HG03280 (cell line): ENCODE data around the gene ARMH3.

Experiments
- ATAC-seq: cut with Tn5 transposase; IDR thresholded peaks from one replicate; pipeline ENCODE4 v1.9.1; 2021; ENCODE audit warnings: mild to moderate bottlenecking, moderate library complexity; ENCODE audit not compliant: unreplicated experiment

Gene ARMH3, protein sequence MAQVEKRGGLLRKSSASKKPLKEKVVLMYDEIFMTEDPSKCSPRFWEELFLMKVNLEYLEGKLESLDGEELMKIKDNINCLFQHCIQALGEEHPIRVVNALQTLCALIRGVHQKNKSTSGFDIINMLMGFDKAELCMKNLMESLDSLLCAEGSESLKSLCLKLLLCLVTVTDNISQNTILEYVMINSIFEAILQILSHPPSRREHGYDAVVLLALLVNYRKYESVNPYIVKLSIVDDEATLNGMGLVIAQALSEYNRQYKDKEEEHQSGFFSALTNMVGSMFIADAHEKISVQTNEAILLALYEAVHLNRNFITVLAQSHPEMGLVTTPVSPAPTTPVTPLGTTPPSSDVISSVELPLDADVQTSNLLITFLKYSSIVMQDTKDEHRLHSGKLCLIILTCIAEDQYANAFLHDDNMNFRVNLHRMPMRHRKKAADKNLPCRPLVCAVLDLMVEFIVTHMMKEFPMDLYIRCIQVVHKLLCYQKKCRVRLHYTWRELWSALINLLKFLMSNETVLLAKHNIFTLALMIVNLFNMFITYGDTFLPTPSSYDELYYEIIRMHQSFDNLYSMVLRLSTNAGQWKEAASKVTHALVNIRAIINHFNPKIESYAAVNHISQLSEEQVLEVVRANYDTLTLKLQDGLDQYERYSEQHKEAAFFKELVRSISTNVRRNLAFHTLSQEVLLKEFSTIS

DNA sequence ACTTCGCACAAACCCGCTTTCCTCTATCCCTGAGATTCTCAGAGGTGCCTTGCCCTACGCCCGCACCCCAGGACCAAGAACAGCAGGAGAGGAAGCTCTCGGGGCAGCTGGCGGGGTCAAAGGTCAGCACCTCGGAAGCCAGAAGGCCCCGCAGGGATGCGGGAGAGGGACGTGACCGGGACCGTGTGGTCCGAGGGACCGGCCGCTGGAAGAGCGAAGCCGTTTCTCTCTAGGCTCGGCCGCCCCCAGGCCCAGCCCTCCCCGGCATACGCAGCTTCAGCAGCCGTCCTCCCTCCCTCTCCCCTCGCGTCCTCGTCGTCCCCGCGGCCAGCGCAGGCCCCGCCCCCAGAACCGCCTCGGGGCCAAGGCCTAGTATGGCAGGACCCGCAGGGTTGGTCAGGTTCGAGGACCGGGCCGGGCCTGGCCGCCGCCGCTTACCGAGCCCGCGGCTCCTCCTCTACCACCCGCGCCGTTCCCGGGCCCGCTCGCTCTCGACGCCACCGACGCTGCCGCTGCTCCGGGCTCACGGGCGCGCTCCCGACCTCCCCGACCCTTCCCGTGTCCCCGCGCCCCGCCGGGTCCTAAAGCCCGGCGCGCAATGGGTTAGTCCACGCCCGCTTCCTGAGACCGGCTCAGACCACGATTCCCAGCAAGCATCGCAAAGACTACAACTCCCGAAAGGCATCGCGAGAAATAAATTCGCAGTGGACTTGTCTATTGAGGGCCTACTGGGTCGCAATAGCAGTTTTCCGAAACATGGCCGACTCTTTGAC is at the start of gene ARMH3:
Gene ARMH3 (minus strand): TSS at position 527 of the 773 bp plus-strand sequence. CDS start 16,059 bp downstream, outside the sequence.
- peak; percentile 95 for ATAC-seq

DNA sequence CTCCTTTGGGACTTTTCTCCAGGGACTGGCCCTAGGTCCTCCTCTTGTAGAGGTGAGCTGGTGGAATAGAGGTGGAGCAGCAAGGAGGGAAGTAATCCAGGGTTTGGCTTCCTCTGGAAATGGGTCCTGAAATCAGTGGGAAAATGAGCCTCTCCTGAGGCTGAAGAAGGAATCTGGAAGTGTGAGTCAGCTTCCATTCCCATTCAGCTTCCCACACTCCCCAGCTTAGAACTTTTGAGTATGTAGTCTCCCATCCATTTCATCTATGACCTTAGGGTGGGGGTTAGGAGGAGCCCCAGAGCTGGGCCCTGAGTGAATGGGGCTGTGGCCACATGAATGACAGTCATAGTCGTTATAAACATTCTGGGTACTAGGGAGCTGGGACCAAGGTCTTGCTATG is 46.4 kb upstream of the ARMH3 start:
- no peak for ATAC-seq

DNA sequence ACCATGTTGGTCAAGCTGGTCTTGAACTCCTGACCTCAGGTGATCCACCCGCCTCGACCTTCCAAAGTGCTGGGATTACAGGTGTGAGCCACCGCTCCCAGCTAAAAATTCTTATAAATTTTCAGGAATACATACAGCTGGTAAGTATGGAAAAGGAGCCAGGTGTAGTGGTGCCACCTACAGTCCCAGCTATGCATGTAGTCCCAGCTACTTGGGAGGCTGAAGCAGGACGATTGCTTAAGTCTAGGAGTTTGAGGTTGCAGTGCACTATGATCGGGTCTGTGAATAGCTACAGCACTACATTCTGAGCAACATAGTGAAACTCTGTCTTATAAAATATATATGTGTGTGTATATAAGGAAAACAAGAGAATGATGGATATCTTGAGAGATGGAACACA is 45.2 kb upstream of the ARMH3 start:
- no peak for ATAC-seq

DNA sequence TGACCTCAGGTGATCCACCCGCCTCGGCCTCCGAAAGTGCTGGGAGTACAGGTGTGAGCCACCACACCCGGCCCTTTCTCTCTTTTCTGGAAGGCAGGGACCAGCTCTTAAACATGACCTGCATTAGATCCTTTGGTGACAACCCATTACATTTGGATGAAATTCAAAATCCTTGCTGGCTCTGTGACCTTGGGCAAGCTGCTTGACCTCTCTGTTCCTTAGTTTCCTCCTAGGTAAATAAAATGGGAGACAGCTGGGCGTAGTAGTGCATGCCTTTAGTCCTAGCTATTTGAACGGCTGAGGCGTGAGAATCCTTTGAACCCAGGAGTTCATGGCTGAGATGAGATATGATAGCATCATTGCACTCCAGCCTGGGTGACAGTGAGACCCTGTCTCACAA is 40.5 kb upstream of the ARMH3 start:
- ATAC-seq, result no peak

DNA sequence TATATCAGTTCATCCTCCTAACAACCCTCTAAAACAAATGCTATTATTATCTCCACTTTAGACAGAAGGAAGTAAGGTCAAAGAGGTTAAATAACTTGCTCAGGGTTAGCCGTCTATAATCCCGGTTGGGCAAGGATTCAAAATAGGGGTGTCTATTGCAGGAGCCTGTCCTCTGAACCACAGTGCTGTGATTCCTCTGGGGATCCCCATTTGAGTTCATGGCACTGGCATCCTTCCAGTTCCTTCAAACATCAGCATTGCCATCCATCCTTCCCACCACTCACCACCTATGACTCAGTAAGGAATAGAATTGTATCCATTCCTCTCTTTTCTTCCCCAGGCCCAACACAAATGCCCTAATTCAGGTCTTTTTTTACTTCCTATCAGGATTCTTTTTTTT is 34.8 kb upstream of the ARMH3 start:
- no peak for ATAC-seq

DNA sequence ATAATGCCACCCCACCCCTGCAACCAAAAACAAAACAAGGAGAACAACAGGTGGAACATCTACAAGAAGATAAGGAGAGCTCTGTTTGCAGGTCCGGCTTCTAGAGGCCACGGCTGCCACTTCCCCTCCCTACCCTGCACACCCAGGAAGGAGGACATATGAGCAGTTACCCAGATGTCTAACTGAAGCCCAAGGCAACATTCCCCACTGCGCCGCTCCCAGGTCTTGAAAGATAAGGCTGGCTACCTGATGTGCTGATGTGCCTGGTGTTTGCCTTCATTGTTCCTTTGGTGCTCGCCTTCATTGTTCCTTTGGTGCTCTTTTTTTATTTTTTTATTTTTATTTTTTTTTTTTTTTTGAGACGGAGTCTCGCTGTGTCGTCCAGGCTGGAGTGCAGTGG is 30.2 kb upstream of the ARMH3 start:
- ATAC-seq, result no peak

DNA sequence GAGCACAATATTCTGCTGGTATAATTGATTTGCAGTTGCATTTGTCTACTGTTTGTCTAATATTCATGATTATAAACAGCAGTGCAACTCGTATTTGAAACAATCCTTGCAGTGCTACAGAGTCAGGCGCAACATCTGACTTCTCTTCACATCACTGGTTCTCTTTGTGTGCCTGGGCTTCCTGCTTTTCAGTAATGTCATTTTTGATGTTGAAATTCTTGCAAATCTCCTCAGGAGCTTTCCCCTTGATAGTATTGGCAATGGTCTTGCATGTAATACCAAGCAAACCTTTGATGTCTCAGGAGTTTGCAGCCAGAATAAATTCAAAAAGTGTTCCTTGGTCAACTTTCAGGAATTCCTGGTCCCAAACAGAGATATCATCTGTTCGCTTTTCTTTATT is 29.4 kb upstream of the ARMH3 start:
- ATAC-seq, result no peak

DNA sequence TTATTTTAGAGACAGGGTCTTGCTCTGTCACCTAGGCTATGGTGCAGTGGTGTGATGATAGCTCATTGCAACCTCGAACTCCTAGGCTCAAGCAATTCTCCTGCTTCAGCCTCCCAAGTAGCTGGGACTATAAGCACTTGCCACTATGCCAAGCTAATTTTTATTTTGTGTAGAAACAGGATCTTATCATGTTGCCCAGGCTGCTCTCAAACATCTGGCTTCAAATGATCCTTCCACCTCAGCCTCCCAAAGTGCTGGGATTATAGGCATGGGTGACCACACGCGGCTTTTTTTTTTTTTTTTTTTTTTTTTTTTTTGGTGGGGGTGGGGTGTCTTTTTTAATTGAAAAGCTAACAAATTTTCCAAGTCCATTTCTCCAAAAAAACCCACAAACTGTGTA is 27.6 kb upstream of the ARMH3 start:
- ATAC-seq, result no peak

DNA sequence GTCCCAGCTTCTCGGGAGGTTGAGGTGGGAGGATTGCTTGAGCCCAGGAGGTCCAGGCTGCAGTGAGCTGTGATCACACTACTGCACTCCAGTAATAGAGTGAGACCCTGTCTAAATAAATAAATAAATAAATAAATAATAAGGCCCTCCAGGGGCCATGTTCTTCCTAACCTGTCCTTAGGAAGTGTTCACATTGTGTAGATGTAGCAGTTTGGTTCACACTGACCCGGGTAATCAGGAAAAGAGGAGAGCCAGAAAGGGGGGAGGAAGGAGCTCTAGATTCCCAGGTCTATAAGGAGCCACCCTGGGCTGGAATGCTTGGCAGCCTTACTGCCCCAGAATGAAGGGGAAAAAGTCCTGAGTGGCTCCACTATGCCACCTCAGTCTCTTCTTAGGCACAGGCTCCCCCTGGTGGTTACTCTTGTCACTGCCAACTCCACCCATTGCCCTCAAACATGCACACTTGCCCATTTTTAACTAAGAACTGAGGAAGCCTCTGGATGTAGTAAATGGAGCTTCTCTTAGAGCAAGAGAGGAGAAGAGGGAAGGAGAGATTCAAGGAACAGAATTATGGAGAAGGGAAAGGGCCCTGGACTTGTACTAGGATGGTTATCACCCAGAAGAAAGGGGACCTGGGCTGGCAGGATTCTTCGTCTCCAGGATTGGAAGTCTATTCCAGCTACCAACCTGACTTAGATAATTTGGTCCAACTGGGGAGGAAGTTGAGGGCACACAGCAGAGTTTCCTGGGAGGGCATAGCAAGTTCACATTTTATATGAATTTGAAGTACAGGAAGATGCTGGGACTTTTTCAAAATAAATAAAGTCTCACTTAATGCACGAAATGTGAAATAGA is 16.9 kb upstream of the ARMH3 start:
- ATAC-seq, result no peak

DNA sequence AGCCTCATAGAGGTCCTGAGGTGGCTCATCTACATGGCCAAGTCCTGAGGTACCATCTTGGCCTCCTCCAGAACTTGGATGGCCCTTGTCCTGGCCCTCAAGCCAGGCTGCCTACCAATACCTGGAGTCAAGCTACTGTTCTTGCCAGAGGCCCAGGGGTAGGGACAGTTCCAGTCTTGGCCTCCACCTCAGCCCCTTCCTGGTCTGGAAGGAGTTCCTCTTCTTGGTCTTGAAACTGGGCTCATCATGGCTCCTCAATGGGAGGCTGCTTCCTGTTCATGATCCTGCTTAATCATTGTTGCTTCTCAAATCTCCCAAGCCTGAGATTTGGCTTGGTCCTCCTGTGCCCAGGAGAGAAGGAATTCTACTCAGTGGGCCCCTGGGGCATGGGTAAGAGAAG is 13.1 kb upstream of the ARMH3 start:
- ATAC-seq, result no peak

DNA sequence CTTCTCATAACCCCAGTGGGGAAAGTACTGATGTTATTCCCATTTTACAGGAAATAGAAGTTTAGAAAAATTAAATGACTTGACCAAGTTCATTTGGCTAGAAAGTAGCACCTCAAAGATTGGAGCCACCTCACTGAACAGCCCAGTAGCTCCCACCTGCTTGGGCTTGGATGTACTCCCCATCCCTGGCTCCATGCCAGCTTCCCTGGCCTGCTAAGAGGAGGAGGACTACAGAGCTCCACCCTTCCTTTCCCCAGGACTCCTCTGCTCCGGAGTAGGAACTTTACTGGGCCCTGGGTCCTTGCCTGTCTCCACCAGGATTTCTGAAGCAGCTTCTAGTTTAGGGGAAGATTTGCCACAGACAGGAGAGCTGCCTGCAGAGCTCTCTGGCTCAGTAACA is 12.2 kb upstream of the ARMH3 start:
- no peak for ATAC-seq

DNA sequence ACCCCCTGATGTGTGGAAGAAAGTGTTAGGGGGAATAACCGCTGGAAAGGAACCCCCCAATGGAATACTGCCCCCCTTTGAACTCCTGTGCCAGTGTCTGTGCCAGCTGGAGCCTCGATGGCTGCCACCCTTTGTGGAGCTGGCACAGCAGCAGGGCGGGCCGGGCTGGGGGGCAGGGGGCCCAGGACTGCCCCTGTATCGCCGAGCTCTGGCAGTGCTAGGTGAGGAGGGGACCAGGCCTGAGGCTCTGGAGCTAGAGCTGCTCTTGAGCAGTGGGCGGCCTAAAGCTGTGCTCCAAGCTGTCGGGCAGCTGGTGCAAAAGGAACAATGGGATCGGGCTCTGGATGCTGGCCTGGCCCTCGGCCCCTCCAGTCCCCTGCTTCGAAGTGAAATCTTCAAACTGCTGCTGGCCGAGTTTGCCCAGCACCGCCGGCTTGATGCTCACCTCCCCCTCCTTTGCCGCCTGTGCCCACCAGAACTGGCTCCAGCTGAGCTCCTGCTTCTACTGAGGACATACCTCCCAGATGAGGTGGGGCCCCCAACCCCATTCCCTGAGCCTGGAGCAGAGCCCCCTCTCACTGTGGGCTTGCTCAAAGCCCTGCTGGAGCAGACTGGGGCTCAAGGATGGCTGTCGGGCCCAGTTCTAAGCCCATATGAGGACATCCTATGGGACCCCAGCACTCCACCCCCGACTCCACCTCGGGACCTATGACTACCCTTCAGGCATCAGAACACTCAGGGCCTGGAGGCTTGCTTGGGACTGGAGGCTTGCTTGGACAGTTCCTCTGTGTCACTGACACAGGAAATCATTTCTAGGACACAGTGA is 11.3 kb upstream of the ARMH3 start:
- no peak for ATAC-seq

DNA sequence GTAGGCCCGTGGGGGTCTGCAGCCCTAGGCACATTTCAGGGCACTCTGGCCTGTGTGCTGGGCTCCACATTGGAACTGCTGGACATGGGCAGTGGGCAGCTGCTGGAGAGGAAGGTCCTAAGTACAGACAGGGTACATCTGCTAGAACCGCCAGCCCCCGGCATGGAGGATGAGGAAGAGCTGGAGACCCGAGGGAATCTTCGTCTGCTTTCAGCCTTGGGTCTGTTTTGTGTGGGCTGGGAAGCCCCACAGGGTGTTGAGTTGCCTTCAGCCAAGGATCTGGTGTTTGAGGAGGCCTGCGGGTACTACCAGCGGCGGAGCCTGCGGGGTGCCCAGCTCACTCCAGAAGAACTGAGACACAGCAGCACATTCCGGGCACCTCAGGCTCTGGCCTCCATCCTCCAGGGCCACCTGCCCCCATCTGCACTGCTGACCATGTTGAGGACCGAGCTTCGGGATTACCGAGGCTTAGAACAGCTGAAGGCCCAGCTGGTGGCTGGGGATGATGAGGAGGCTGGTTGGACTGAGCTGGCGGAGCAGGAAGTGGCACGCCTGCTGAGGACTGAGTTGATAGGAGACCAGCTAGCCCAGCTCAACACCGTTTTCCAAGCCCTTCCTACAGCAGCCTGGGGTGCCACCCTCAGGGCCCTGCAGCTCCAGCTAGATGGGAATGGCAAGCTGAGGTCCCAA is 10.6 kb upstream of the ARMH3 start:
- no peak for ATAC-seq

DNA sequence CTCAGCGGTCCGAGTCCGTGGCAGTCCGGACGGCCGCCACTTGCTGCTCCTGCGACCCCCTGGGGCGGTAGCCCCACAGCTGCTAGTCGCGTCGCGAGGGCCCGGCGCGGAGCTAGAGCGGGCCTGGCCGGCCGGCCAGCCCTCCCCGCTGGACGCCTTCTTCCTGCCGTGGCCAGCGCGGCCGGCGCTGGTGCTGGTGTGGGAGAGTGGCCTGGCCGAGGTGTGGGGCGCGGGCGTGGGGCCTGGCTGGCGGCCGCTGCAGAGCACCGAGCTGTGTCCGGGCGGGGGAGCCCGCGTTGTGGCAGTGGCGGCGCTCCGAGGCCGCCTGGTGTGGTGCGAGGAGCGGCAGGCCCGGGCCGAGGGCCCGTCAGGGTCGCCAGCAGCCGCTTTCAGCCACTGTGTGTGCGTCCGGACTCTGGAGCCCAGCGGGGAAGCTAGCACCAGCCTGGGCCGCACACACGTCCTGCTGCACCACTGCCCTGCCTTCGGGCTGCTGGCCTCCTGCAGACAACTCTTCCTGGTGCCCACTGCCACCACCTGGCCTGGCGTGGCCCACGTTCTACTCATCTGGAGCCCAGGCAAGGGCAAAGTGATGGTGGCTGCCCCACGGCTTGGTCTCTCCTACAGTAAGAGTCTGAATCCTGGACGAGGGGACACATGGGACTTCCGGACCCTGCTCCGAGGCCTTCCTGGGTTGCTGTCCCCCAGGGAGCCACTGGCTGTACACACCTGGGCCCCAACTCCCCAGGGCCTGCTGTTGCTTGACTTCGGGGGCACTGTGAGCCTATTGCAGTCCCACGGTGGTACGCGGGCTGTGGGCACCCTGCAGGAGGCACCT is 9.8 kb upstream of the ARMH3 start:
- peak; percentile 39 for ATAC-seq

DNA sequence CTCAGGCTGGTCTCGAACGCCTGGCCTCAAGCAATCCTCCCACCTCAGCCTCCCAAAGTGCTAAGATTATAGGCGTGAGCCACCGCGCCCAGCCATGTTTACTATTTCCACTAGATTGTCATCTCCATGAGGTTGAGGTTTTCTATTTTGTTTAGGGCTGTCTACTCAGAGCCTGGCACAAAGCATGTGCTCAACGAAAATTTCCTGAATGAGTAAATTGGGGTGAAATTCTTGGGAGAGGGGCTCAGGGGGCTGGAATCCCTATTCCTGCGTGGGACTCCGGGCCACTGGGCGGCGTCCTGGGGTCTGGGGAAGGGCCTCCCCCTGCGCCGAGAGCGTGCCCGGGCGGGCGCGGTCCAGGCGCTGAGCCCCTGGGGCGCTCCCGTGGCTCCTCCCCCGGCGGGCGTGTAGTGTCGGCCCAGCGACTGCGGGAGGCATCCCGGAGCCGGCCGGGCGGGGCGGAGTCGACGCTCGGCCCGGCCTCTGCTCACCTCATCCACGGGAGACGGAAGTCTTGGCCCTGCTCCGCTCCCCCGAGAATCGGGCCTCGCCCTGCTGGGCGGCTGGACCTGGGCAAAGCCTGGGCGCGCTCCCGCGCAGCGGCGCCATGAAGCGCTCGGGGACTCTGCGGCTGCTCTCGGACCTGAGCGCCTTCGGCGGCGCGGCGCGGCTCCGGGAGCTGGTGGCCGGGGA is 9.0 kb upstream of the ARMH3 start, which contains the start of gene HPS6:
Gene HPS6 (plus strand): TSS at position 482 of the 693 bp plus-strand sequence. CDS start 126 bp downstream, at position 608.
- peak; percentile 96 for ATAC-seq

DNA sequence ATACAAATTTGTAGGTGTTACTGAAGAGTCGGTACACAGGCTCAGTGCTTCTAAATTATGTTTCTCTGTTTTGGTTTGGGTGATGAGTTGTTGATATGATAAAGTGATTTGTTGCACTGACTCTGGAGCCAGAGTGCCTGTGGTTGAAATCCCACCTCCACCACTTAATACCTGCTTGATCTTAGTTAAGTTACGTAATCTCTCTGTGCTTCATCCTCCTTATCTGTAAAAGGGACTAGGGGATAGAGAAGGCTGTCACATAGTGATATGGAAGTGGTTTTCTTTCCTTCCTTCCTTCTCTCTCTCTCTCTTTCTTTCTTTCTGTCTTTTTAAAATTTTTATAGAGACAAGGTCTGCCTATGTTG is 8.5 kb upstream of the ARMH3 start:
- no peak for ATAC-seq

DNA sequence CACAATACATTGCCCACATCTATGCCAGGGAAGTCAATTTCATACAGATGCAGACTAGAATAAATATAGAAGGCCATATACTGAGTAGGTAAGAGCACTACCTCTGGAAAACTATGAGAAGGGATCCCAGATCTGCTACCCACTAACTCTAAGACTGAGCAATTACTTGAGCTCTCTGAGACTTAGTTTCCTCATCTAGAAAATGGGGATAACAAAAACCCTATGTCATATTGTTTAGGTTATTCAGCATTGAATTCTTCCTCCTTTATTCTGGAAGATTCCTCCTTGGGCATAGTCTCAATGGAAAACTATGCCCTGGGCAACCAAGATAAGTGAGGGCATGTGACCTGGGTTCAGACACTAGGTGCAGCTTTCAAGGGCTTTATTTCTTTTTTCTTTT is 4.0 kb upstream of the ARMH3 start:
- ATAC-seq, result no peak
